GM12878 (cell line): ENCODE results near the gene EFNA2. TPM values are rescaled to one million over a fixed set of nuclear protein-coding genes. Genes with fewer than 3 reads are reported as not detected.

Experiments
- ATAC-seq: fragments of 200-7000 bp; cut with Tn5 transposase; 3 replicates; pipeline ENCODE4 v1.9.1; 2020; ENCODE audit warnings: mild to moderate bottlenecking, moderate library complexity
- BruUV-seq: library from RNA; stranded (reverse); fragments of 400-500 nt; replicated peaks from 2 replicates; lab custom pipeline; 2021; lab: Mats Ljungman, UMichigan
- CTCF ChIA-PET: fragments of 300-600 bp; sonication (Branson Sonifier 250); formaldehyde crosslinking; extraction: SDS; loops from one replicate; lab custom pipeline; 2021; ENCODE audit warnings: inconsistent platforms; lab: Yijun Ruan, JAX
- POLR2A ChIA-PET: fragments of 350-600 bp; formaldehyde crosslinking; extraction: SDS; loops from one replicate; lab custom pipeline; 2021; ENCODE audit warnings: inconsistent platforms; lab: Charles Lee
- RAD21 ChIA-PET: fragments of 300-600 bp; sonication (Branson Sonifier 250); formaldehyde crosslinking; loops from one replicate; lab custom pipeline; 2023; ENCODE audit warnings: antibody characterized with exemption; ENCODE audit not compliant: unreplicated experiment; lab: Charles Lee
- SMC1A ChIA-PET: fragments of 300-600 bp; sonication (Branson Sonifier 250); formaldehyde crosslinking; loops from one replicate; lab custom pipeline; 2023; ENCODE audit not compliant: unreplicated experiment, uncharacterized antibody; lab: Charles Lee
- DNase-seq: peaks from one replicate; pipeline ENCODE4 v3.0.0-alpha.2; 2011; ENCODE audit warnings: low read depth, low spot score
- FAIRE-seq: peaks from 3 replicates; lab custom pipeline; 2011; peaks lifted over from hg19 to GRCh38; lab: Jason Lieb, UNC
- H2AFZ ChIP-seq: 2 replicates; pipeline ENCODE4 v1.6.0; 2011; ENCODE audit warnings: low read depth, low read length, control low read depth; ENCODE audit not compliant: control insufficient read depth
- H3K27ac ChIP-seq: 2 replicates; pipeline ENCODE4 v1.5.1; 2011; ENCODE audit warnings: control low read depth; ENCODE audit not compliant: control insufficient read depth, insufficient read depth
- H3K27me3 ChIP-seq, 2 experiments: replicated peaks in 1 of 2; 2 replicates each; pipeline versions ENCODE4 v1.6.0 to v1.6.1; 2011; ENCODE audit warnings: low read length in 1 of 2; ENCODE audit not compliant: control insufficient read depth in 2 of 2, insufficient read depth in 2 of 2
- H3K36me3 ChIP-seq, 2 experiments: 2 replicates each; pipeline ENCODE4 v1.5.1; 2011; ENCODE audit warnings: low read length in 1 of 2; ENCODE audit not compliant: control insufficient read depth in 2 of 2, insufficient read depth in 2 of 2
- H3K4me1 ChIP-seq: 2 replicates; pipeline ENCODE4 v1.6.1; 2011; ENCODE audit warnings: mild to moderate bottlenecking, low read length, moderate library complexity, mixed read lengths; ENCODE audit not compliant: control insufficient read depth, insufficient read depth
- H3K4me2 ChIP-seq: 2 replicates; pipeline ENCODE4 v1.6.0; 2011; ENCODE audit warnings: control low read depth; ENCODE audit not compliant: control insufficient read depth, insufficient read depth
- H3K4me3 ChIP-seq: fragments of 200-600 bp; sonication (generic); 2 replicates; pipeline ENCODE4 v1.5.1; 2016
- H3K79me2 ChIP-seq: 2 replicates; pipeline ENCODE4 v1.6.0; 2011; ENCODE audit warnings: low read length; ENCODE audit not compliant: control insufficient read depth, insufficient read depth
- H3K9ac ChIP-seq: 2 replicates; pipeline ENCODE4 v1.8.0; 2011; ENCODE audit warnings: low read length, control low read depth, mixed read lengths; ENCODE audit not compliant: control insufficient read depth, insufficient read depth
- H3K9me3 ChIP-seq: replicated peaks from 3 replicates; pipeline ENCODE4 v1.5.1; 2011; ENCODE audit warnings: mild to moderate bottlenecking, low read length; ENCODE audit not compliant: control insufficient read depth, insufficient read depth
- H4K20me1 ChIP-seq: 2 replicates; pipeline ENCODE4 v1.6.0; 2011; ENCODE audit not compliant: control insufficient read depth, insufficient read depth
- CREM ChIP-seq: IDR thresholded peaks from 2 replicates; pipeline ENCODE4 v1.6.1; 2014; ENCODE audit warnings: antibody characterized with exemption, low read depth
- EZH2 ChIP-seq: IDR thresholded peaks from 2 replicates; pipeline ENCODE4 v1.6.1; 2012; ENCODE audit warnings: low read depth, mild to moderate bottlenecking, control low read depth, inconsistent platforms, low read length, borderline replicate concordance; ENCODE audit not compliant: control insufficient read depth
- HDAC2 ChIP-seq: fragments of 200-600 bp; sonication (generic); IDR thresholded peaks from 2 replicates; pipeline ENCODE4 v1.6.1; 2017
- NR2F1 ChIP-seq: fragments of 450-650 bp; conservative IDR thresholded peaks from 2 replicates; pipeline ENCODE4 v1.6.1; 2017; ENCODE audit warnings: mild to moderate bottlenecking
- PAX5 ChIP-seq: IDR thresholded peaks from 2 replicates; pipeline ENCODE4 v1.6.1; 2011; ENCODE audit warnings: low read depth, low read length, borderline replicate concordance
- RUNX3 ChIP-seq: IDR thresholded peaks from 2 replicates; pipeline ENCODE4 v1.6.1; 2012; ENCODE audit warnings: low read length, inconsistent platforms
- SPI1 ChIP-seq: IDR thresholded peaks from 2 replicates; pipeline ENCODE4 v1.6.1; 2011; ENCODE audit warnings: low read depth, mild to moderate bottlenecking, low read length, moderate library complexity, borderline replicate concordance; ENCODE audit not compliant: insufficient read depth
- TBL1XR1 ChIP-seq: IDR thresholded peaks from 2 replicates; pipeline ENCODE4 v1.6.1; 2012; ENCODE audit warnings: low read depth, low read length, improper control_type of control experiment
- WGBS: methylation state at CpG from one replicate; pipeline ENCODE4 v1.1.6; 2016; ENCODE audit warnings: low lambda C conversion rate; ENCODE audit not compliant: insufficient replicate concordance, insufficient coverage; ENCODE audit errors: missing lambda C conversion rate; 5-methylcytosine and 5-hydroxymethylcytosine counted together
- in situ Hi-C: fragments of 300-500 bp; cut with MboI; formaldehyde crosslinking; loops from 9 replicates; pipeline ENCODE4 v1.14.3; 2018; ENCODE audit warnings: mixed read lengths
- intact Hi-C: fragments of 100-400 bp; cut with micrococcal nuclease; formaldehyde crosslinking; loops from one replicate; pipeline ENCODE4 v1.14.2; 2022; ENCODE audit not compliant: unreplicated experiment
- polyA plus RNA-seq, 11 experiments: library from polyadenylated mRNA; depleted of rRNA in 4 of 11; unstranded in 6 of 11; stranded (reverse) in 5 of 11; fragments of >200 nt; fragmentation: Nextera tagmentation in 4 of 11; fragmentation: Illumina TruSeq in 1 of 11; extraction: Ambion mirVana in 4 of 11; extraction: Trizol in 1 of 11; gene quantifications; 1 replicate in 1 of 11; 2 replicates in 10 of 11; pipeline versions ENCODE4 v1.2.1 to v1.2.3, GENCODE V29; 2011 to 2016; ENCODE audit warnings: inconsistent platforms in 2 of 11, missing spikeins in 2 of 11, low read depth in 1 of 11
- total RNA-seq, 4 experiments: library from RNA; depleted of rRNA in 3 of 4; stranded (reverse); fragments of >200 nt in 3 of 4; fragmentation: Illumina TruSeq in 1 of 4; extraction: Trizol in 1 of 4; gene quantifications; 2 replicates each; pipeline versions ENCODE4 v1.2.1 to v1.2.3, GENCODE V29; 2013 to 2021
- TF ChIP-seq, protein P1 (sequence below): IDR thresholded peaks from 2 replicates; pipeline ENCODE4 v1.6.1; 2011; ENCODE audit warnings: mild to moderate bottlenecking, low read depth, low read length, moderate library complexity; ENCODE audit not compliant: insufficient replicate concordance
- TF ChIP-seq, protein P2 (sequence below), 3 experiments: IDR thresholded peaks in 2 of 3; conservative IDR thresholded peaks in 1 of 3; 2 replicates each; pipeline ENCODE4 v1.5.1; 2011; ENCODE audit warnings: low read depth in 3 of 3, low read length in 3 of 3, mild to moderate bottlenecking in 3 of 3, control low read depth in 2 of 3, moderate library complexity in 2 of 3, inconsistent platforms in 1 of 3, mixed read lengths in 1 of 3; ENCODE audit not compliant: control insufficient read depth in 2 of 3, insufficient read depth in 1 of 3; ENCODE audit errors: extremely low read depth in 1 of 3
- TF ChIP-seq, protein P3 (sequence below): IDR thresholded peaks from 2 replicates; pipeline ENCODE4 v1.6.1; 2012; ENCODE audit warnings: mild to moderate bottlenecking, low read depth, low read length
- TF ChIP-seq, protein P4 (sequence below): fragments of 150-350 bp; IDR thresholded peaks from 2 replicates; pipeline ENCODE4 v1.6.1; 2014; ENCODE audit warnings: mild to moderate bottlenecking, low read depth, low read length
- TF ChIP-seq, protein P5 (sequence below): fragments of 450-650 bp; IDR thresholded peaks from 2 replicates; pipeline ENCODE4 v1.6.1; 2017; ENCODE audit warnings: mild to moderate bottlenecking

The EFNA2 gene
- total and polyA plus RNA-seq, 10 of the 15 experiments (the other 5 are each of a cell fraction or from before 2014, with no cell fraction given), result not detected

DNA sequence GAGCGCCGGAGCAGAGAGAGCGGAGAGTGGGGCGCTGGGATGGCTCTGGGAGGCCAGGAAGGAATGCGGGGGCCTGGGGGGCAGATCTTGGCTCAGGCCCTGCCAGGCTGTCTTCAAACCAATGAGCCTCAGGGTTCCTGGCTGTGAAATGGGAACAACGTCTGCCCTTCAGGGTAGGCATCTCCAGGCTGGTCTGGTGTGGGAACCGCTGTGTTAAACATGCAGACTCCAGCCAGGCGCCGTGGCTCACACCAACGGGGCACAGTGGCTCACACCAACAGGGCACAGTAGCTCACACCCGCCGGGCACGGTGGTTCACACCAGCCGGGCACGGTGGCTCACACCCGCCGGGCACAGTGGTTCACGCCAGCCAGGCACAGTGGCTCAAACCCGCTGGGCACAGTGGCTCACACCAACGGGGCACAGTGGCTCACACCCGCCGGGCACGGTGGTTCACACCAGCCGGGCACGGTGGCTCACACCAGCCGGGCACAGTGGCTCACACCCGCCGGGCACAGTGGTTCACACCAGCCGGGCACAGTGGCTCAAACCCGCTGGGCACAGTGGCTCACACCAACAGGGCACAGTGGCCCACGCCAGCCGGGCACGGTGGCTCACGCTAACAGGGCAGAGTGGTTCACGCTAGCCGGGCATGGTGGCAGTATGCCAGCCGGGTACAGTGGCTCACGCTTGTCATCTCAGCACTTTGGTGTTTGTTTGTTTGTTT, 40.1 kb downstream of the EFNA2 start:
- in situ Hi-C loops (no loop called here), intact Hi-C loops (no loop called here)
- Histone ChIP-seq H3K4me1 (no peaks in the 10 kb centered on the region), H3K36me3 (no peaks in the 10 kb centered on the region), H3K9me3 (no peaks in the 10 kb centered on the region), H2AFZ (no peak overlapping the region), H3K27me3 (peaks cover 6 to 10% of the 10 kb centered on the region in 2 experiments; a peak in 3 of 4 replicates), H3K4me2 (no peak overlapping the region), H3K9ac (no peak overlapping the region), H3K4me3 (no peak overlapping the region), H3K27ac (no peak overlapping the region), H4K20me1 (no peaks in the 10 kb centered on the region), H3K79me2 (no peaks in the 10 kb centered on the region)
- ChIA-PET SMC1A (no interaction called here), CTCF (no interaction called here), RAD21 (no interaction called here), POLR2A (no interaction called here)
- FAIRE-seq (no peak), DNase-seq (no peak), ATAC-seq (no peak)
- 71% methylated on average over 37 of the region's 38 CpGs for WGBS
- BruUV-seq, result no TSS peak
- TF ChIP-seq HDAC2 (no peak), NR2F1 (no peak), EZH2 (no peak), SPI1 (no peak), CREM (no peak), PAX5 (no peak), TBL1XR1 (no peak), RUNX3 (no peak)
- TF ChIP-seq, protein P1, sequence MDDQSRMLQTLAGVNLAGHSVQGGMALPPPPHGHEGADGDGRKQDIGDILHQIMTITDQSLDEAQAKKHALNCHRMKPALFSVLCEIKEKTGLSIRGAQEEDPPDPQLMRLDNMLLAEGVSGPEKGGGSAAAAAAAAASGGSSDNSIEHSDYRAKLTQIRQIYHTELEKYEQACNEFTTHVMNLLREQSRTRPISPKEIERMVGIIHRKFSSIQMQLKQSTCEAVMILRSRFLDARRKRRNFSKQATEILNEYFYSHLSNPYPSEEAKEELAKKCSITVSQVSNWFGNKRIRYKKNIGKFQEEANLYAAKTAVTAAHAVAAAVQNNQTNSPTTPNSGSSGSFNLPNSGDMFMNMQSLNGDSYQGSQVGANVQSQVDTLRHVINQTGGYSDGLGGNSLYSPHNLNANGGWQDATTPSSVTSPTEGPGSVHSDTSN, result no peak
- TF ChIP-seq, protein P2, sequence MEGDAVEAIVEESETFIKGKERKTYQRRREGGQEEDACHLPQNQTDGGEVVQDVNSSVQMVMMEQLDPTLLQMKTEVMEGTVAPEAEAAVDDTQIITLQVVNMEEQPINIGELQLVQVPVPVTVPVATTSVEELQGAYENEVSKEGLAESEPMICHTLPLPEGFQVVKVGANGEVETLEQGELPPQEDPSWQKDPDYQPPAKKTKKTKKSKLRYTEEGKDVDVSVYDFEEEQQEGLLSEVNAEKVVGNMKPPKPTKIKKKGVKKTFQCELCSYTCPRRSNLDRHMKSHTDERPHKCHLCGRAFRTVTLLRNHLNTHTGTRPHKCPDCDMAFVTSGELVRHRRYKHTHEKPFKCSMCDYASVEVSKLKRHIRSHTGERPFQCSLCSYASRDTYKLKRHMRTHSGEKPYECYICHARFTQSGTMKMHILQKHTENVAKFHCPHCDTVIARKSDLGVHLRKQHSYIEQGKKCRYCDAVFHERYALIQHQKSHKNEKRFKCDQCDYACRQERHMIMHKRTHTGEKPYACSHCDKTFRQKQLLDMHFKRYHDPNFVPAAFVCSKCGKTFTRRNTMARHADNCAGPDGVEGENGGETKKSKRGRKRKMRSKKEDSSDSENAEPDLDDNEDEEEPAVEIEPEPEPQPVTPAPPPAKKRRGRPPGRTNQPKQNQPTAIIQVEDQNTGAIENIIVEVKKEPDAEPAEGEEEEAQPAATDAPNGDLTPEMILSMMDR (IDR thresholded peaks at IDR 0.05 in 2 of 3, conservative IDR thresholded peaks at IDR 0.05 in 1 of 3; ENCODE audit: control insufficient read depth in 2 of 3, extremely low read depth in 1 of 3, insufficient read depth in 1 of 3, low read depth in 3 of 3, low read length in 3 of 3), result no peak
- TF ChIP-seq, protein P3, sequence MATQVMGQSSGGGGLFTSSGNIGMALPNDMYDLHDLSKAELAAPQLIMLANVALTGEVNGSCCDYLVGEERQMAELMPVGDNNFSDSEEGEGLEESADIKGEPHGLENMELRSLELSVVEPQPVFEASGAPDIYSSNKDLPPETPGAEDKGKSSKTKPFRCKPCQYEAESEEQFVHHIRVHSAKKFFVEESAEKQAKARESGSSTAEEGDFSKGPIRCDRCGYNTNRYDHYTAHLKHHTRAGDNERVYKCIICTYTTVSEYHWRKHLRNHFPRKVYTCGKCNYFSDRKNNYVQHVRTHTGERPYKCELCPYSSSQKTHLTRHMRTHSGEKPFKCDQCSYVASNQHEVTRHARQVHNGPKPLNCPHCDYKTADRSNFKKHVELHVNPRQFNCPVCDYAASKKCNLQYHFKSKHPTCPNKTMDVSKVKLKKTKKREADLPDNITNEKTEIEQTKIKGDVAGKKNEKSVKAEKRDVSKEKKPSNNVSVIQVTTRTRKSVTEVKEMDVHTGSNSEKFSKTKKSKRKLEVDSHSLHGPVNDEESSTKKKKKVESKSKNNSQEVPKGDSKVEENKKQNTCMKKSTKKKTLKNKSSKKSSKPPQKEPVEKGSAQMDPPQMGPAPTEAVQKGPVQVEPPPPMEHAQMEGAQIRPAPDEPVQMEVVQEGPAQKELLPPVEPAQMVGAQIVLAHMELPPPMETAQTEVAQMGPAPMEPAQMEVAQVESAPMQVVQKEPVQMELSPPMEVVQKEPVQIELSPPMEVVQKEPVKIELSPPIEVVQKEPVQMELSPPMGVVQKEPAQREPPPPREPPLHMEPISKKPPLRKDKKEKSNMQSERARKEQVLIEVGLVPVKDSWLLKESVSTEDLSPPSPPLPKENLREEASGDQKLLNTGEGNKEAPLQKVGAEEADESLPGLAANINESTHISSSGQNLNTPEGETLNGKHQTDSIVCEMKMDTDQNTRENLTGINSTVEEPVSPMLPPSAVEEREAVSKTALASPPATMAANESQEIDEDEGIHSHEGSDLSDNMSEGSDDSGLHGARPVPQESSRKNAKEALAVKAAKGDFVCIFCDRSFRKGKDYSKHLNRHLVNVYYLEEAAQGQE, result no peak
- TF ChIP-seq, protein P4, sequence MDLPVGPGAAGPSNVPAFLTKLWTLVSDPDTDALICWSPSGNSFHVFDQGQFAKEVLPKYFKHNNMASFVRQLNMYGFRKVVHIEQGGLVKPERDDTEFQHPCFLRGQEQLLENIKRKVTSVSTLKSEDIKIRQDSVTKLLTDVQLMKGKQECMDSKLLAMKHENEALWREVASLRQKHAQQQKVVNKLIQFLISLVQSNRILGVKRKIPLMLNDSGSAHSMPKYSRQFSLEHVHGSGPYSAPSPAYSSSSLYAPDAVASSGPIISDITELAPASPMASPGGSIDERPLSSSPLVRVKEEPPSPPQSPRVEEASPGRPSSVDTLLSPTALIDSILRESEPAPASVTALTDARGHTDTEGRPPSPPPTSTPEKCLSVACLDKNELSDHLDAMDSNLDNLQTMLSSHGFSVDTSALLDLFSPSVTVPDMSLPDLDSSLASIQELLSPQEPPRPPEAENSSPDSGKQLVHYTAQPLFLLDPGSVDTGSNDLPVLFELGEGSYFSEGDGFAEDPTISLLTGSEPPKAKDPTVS, result no peak
- TF ChIP-seq, protein P5, sequence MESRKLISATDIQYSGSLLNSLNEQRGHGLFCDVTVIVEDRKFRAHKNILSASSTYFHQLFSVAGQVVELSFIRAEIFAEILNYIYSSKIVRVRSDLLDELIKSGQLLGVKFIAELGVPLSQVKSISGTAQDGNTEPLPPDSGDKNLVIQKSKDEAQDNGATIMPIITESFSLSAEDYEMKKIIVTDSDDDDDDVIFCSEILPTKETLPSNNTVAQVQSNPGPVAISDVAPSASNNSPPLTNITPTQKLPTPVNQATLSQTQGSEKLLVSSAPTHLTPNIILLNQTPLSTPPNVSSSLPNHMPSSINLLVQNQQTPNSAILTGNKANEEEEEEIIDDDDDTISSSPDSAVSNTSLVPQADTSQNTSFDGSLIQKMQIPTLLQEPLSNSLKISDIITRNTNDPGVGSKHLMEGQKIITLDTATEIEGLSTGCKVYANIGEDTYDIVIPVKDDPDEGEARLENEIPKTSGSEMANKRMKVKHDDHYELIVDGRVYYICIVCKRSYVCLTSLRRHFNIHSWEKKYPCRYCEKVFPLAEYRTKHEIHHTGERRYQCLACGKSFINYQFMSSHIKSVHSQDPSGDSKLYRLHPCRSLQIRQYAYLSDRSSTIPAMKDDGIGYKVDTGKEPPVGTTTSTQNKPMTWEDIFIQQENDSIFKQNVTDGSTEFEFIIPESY, result no peak
